ENCODE measurements around the gene PRPF38B. TPM values are rescaled to one million over a fixed set of nuclear protein-coding genes. Genes with fewer than 3 reads are reported as not detected.

Gene PRPF38B
- total RNA-seq, 2 experiments from 2014 or later: 62.5 to 65.3 TPM

DNA sequence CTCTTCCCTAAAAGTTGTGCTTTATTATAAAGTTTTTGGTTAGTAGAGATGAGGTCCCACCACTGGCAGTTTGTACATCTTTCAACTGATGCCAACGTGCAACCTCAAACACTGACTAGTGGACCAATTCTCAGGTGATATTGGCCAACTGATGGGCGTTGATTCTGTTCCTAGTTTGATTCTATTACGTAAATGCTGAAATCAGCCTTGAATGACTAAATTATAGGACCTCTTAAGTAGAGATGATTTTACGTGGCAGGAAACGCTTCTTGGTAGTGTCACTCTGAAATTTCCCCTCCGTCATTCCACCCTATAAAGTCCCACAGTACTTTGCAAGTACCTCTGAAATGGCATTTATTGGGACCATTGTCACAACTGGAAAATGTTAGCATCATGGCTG is 11.8 kb downstream of the PRPF38B start:
- Mint-ChIP-seq H3K4me1 (ENCODE audit: low read depth) (peaks cover 52% of the 10 kb centered on the region), H3K9me3 (no peaks in the 10 kb centered on the region), H3K27me3 (no peaks in the 10 kb centered on the region), H3K4me3 (peak overlapping the region; percentile 46), H3K27ac (peak overlapping the region; percentile 89), H3K36me3 (ENCODE audit: low read depth) (peaks cover 34% of the 10 kb centered on the region)
- ChIA-PET POLR2A (interaction anchor here (1.4 to 4.0 kb wide), 5 partner anchors 10 to 58 kb away, joined by 4 to 32 read pairs (median 7); partner anchors contain the start of gene PRPF38B), CTCF (interaction anchor here (1.2 to 4.3 kb wide), 2 partner anchors 10 to 143 kb away, joined by 3 to 21 read pairs; partner anchors contain the start of gene PRPF38B)
- intact Hi-C loops (cut with micrococcal nuclease): no loop called here
- ATAC-seq (peak; percentile 81), DNase-seq (peak; percentile 48)
- TF ChIP-seq, protein P1, sequence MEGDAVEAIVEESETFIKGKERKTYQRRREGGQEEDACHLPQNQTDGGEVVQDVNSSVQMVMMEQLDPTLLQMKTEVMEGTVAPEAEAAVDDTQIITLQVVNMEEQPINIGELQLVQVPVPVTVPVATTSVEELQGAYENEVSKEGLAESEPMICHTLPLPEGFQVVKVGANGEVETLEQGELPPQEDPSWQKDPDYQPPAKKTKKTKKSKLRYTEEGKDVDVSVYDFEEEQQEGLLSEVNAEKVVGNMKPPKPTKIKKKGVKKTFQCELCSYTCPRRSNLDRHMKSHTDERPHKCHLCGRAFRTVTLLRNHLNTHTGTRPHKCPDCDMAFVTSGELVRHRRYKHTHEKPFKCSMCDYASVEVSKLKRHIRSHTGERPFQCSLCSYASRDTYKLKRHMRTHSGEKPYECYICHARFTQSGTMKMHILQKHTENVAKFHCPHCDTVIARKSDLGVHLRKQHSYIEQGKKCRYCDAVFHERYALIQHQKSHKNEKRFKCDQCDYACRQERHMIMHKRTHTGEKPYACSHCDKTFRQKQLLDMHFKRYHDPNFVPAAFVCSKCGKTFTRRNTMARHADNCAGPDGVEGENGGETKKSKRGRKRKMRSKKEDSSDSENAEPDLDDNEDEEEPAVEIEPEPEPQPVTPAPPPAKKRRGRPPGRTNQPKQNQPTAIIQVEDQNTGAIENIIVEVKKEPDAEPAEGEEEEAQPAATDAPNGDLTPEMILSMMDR (IDR thresholded peaks at IDR 0.05): no peak

DNA sequence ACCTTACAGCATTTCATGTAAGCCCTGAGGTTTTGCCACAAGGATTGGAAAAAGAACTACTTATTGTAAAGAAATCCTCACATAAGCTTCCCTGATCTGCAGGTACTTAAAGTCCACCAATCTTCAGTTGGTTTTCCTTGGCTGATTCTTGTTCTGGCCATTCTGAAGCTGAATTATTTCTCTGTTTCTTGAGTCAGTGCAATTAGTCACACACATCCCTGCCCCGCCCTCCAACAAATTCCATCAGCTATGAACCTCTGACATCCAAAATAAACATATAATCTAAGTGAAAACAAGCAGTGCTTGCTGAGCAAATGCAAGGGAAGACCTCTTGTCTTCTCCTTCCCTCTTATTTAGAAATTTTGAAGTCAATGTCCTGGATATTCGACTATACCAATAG is 12.4 kb downstream of the PRPF38B start:
- TF ChIP-seq, protein P1 (IDR thresholded peaks at IDR 0.05): no peak
- DNase-seq (peak; percentile 30), ATAC-seq (no peak)
- peaks cover 50% of the 10 kb centered on the region for H3K4me1 Mint-ChIP-seq (ENCODE audit: low read depth)
- H3K27me3 Mint-ChIP-seq: no peaks in the 10 kb centered on the region
- ChIA-PET POLR2A (interaction anchor here (0.9 to 4.0 kb wide), 5 partner anchors 12 to 57 kb away, joined by 3 to 32 read pairs (median 7); partner anchors contain the start of gene PRPF38B), CTCF (interaction anchor here (0.9 to 4.3 kb wide), 2 partner anchors 11 to 44 kb away, joined by 3 to 21 read pairs; partner anchors contain the start of genes HENMT1 and PRPF38B)
- no peak overlapping the region for H3K4me3 Mint-ChIP-seq
- intact Hi-C loops (cut with micrococcal nuclease): no loop called here
- peak overlapping the region; percentile 89 for H3K27ac Mint-ChIP-seq
- H3K36me3 Mint-ChIP-seq (ENCODE audit: low read depth): peaks cover 28% of the 10 kb centered on the region
- H3K9me3 Mint-ChIP-seq: no peaks in the 10 kb centered on the region

DNA sequence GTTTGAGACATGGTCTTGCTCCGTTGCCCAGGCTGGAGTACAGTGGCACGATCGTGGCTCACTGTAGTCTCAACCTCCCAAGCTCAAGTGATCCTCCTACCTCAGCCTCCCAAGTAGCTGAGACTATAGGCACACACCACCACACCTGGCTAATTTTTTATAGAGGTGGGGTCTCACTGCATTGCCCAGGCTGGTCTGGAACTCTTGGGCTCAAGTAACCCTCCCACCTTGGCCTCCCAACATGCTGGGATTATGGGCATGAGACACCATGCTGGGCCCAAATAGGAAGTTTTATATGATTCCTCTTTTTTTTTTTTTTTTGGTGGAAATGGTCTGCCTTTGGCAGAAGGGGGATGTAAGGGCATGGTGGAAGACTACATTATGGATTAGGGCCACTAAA is 14.5 kb downstream of the PRPF38B start:
- Mint-ChIP-seq H3K4me3 (no peak overlapping the region), H3K4me1 (ENCODE audit: low read depth) (peaks cover 34% of the 10 kb centered on the region), H3K36me3 (ENCODE audit: low read depth) (peaks cover 9% of the 10 kb centered on the region), H3K27ac (no peak overlapping the region), H3K9me3 (no peaks in the 10 kb centered on the region), H3K27me3 (no peaks in the 10 kb centered on the region)
- ChIA-PET POLR2A (interaction anchor here (1.0 kb wide), 1 partner anchor 9 kb away, joined by 3 read pairs; no protein-coding TSS in a partner anchor), CTCF (no interaction called here)
- ATAC-seq: no peak
- intact Hi-C loops (cut with micrococcal nuclease): no loop called here
- no peak for DNase-seq
- TF ChIP-seq, protein P1 (IDR thresholded peaks at IDR 0.05): no peak

- Mint-ChIP-seq H3K27me3 (peaks cover 2% of the 10 kb centered on the region), H3K4me1 (ENCODE audit: low read depth) (peaks cover 20% of the 10 kb centered on the region), H3K9me3 (no peaks in the 10 kb centered on the region), H3K36me3 (ENCODE audit: low read depth) (no peaks in the 10 kb centered on the region), H3K27ac (no peak overlapping the region), H3K4me3 (no peak overlapping the region)
- ATAC-seq (peak; percentile 85), DNase-seq (peak; percentile 85)
- ChIA-PET POLR2A (interaction anchor here (1.0 to 1.4 kb wide), 4 partner anchors 14 to 18 kb away, joined by 3 to 5 read pairs (median 5); partner anchors contain the start of gene PRPF38B), CTCF (interaction anchor here (0.6 to 2.5 kb wide), 21 partner anchors 8 to 196 kb away, joined by 3 to 12 read pairs (median 4); partner anchors contain the start of genes EEIG2 and PRPF38B)
- intact Hi-C loops (cut with micrococcal nuclease): no loop called here
- TF ChIP-seq, protein P1 (IDR thresholded peaks at IDR 0.05): peak; percentile 68
Observed at GRCh38 chr1:108708691-108709660, 16.9 kb downstream of the PRPF38B start.

All from activated CD8-positive, alpha-beta T cell treated with anti-CD3 and anti-CD28 coated beads for 36 hours (primary cell).